CD8-positive, alpha-beta memory T cell (primary cell): Measurements from ENCODE around the gene RAD51B. TPM values are rescaled to one million over a fixed set of nuclear protein-coding genes. Genes with fewer than 3 reads are reported as not detected.

Experiments used
- CTCF ChIA-PET: fragments of 350-600 bp; sonication (Branson Sonifier 250); formaldehyde crosslinking; loops from one replicate; lab custom pipeline; 2021; ENCODE audit warnings: antibody characterized with exemption; lab: Charles Lee
- POLR2A ChIA-PET: fragments of 350-600 bp; sonication (Branson Sonifier 250); formaldehyde crosslinking; loops from one replicate; lab custom pipeline; 2021; ENCODE audit warnings: antibody characterized with exemption; lab: Charles Lee
- DNase-seq, 5 donors: peaks; one replicate each; pipeline versions ENCODE4 v3.0.0 to v3.0.0-alpha.2; 2020 to 2022; ENCODE audit warnings: mixed read lengths in 1 of 5
- H3K27ac ChIP-seq: one replicate; pipeline ENCODE4 v1.7.0; 2013; ENCODE audit warnings: low read depth, mild to moderate bottlenecking, low read length, moderate library complexity
- H3K27me3 ChIP-seq: 2 replicates; pipeline ENCODE4 v1.7.0; 2013; ENCODE audit warnings: low read length, mild to moderate bottlenecking; ENCODE audit not compliant: insufficient read depth, poor library complexity, severe bottlenecking
- H3K36me3 ChIP-seq: 2 replicates; pipeline ENCODE4 v1.7.0; 2013; ENCODE audit warnings: mild to moderate bottlenecking, low read length, moderate library complexity; ENCODE audit not compliant: insufficient read depth
- H3K4me1 ChIP-seq: 2 replicates; pipeline ENCODE4 v1.7.0; 2013; ENCODE audit warnings: mild to moderate bottlenecking, low read length, moderate library complexity; ENCODE audit not compliant: insufficient read depth
- H3K4me3 ChIP-seq: 2 replicates; pipeline ENCODE4 v1.7.0; 2013; ENCODE audit warnings: mild to moderate bottlenecking, low read length
- H3K9me3 ChIP-seq: 2 replicates; pipeline ENCODE4 v1.7.0; 2013; ENCODE audit warnings: mild to moderate bottlenecking, low read length
- H3K27ac Mint-ChIP-seq, 8 donors: one replicate each; pipeline ENCODE4 v1.8.0; 2020 to 2021; ENCODE audit warnings: mixed read lengths in 8 of 8, mild to moderate bottlenecking in 6 of 8, inconsistent platforms in 3 of 8, moderate library complexity in 3 of 8
- H3K27me3 Mint-ChIP-seq, 2 donors: one replicate each; pipeline ENCODE4 v1.8.0; 2020 to 2021; ENCODE audit warnings: mixed read lengths in 2 of 2, mild to moderate bottlenecking in 1 of 2, moderate library complexity in 1 of 2
- H3K36me3 Mint-ChIP-seq, 3 donors: one replicate each; pipeline ENCODE4 v1.8.0; 2020 to 2021; ENCODE audit warnings: mixed read lengths in 3 of 3, inconsistent platforms in 1 of 3, mild to moderate bottlenecking in 1 of 3
- H3K4me1 Mint-ChIP-seq, 3 donors: one replicate each; pipeline ENCODE4 v1.8.0; 2020 to 2021; ENCODE audit warnings: mixed read lengths in 3 of 3, inconsistent platforms in 1 of 3, mild to moderate bottlenecking in 1 of 3
- H3K4me3 Mint-ChIP-seq, 7 donors: one replicate each; pipeline ENCODE4 v1.8.0; 2020 to 2021; ENCODE audit warnings: mixed read lengths in 7 of 7, mild to moderate bottlenecking in 6 of 7, moderate library complexity in 4 of 7, inconsistent platforms in 2 of 7
- H3K9me3 Mint-ChIP-seq, 5 donors: one replicate each; pipeline ENCODE4 v1.8.0; 2020 to 2022; ENCODE audit warnings: mixed read lengths in 5 of 5, mild to moderate bottlenecking in 3 of 5, moderate library complexity in 2 of 5, inconsistent platforms in 1 of 5
- polyA plus RNA-seq: library from polyadenylated mRNA; unstranded; fragments of 300-500 nt; fragmentation: Illumina TruSeq; gene quantifications from one replicate; pipeline ENCODE4 v1.2.3, GENCODE V29; 2021
- total RNA-seq, 2 experiments: library from RNA; stranded (reverse); gene quantifications; one replicate each; pipeline ENCODE4 v1.2.3, GENCODE V29; 2021

Gene RAD51B
- total and polyA plus RNA-seq, 3 experiments from 2014 or later: 15.7 to 22.9 (median 17.4) TPM

DNA sequence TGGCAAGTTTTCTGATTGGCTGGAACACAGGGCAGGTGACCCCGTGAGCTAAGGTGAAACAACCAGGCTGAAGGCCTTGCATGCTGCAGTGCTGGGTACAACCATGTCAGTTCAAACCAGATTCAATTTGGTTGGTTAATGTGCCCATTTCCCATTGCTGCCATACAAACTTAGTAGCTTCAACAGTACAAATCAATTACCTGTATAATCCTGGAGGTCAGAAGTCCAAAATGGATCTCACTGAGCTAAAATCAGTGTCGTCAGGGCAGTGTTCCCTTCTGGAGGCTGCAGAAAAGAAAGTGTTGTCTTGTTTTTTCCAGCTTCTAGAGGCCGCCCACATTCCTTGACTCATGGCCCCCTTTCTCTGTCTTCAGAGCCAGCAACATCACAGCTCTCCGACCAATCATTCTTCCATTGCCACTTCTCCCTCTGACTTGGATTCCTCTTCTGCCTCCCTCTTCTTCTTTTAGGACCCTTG, 751.6 kb downstream of the RAD51B start:
- no peaks in the 10 kb centered on the region for H3K27me3 Mint-ChIP-seq
- peak overlapping the region in 1 of 8 donors; percentile 88 for H3K27ac Mint-ChIP-seq
- no peak overlapping the region for H3K4me3 Mint-ChIP-seq
- Histone ChIP-seq H3K4me1 (no peaks in the 10 kb centered on the region), H3K4me3 (no peak overlapping the region), H3K36me3 (no peaks in the 10 kb centered on the region), H3K27me3 (no peaks in the 10 kb centered on the region), H3K27ac (no peak overlapping the region), H3K9me3 (no peaks in the 10 kb centered on the region)
- POLR2A ChIA-PET: no interaction called here
- peaks cover 0 to 7% (median 2%) of the 10 kb centered on the region in 3 donors for H3K36me3 Mint-ChIP-seq
- no peaks in the 10 kb centered on the region for H3K9me3 Mint-ChIP-seq
- CTCF ChIA-PET: interaction anchor here (0.7 kb wide), 1 partner anchor 193 kb away, joined by 3 read pairs; no protein-coding TSS in a partner anchor
- DNase-seq: no peak
- peaks cover 0 to 7% (median 0%) of the 10 kb centered on the region in 3 donors for H3K4me1 Mint-ChIP-seq

DNA sequence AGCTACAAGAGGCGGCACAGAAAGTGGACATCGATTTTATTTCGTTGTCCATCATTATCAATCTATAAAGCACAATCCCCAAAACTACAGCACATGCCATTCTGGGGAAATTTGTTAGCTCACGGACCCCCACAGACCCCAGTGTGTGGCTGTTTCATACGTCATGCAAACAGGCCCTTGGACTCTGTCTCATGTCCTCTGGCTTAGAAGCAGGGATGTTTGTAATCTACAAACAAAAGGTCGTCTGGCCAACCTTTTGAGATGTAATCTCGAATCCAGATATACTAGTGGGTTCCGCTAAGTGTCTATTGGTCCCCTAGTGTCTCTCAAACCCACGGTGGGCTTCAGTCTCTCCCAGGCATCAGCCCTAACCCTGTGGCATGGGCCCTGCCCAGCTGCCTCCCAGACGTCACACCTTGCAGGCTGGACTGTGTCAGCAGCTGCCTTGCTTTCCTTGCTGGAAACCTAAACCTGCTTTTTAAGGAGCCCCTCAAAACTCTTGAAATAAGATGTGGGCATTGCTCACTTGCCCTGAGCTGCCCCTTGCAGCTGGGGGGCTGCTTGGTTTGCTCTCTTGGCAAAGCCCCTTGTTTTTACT, 752.4 kb downstream of the RAD51B start:
- CTCF ChIA-PET: no interaction called here

GRCh38 chr14:68573126-68573525, 753.5 kb downstream of the RAD51B start:
- no peak overlapping the region for H3K4me3 ChIP-seq
- no peak overlapping the region for H3K4me3 Mint-ChIP-seq
- no peaks in the 10 kb centered on the region for H3K9me3 Mint-ChIP-seq
- H3K4me1 Mint-ChIP-seq: peaks cover 0 to 6% (median 0%) of the 10 kb centered on the region in 3 donors
- no peaks in the 10 kb centered on the region for H3K4me1 ChIP-seq
- no peaks in the 10 kb centered on the region for H3K9me3 ChIP-seq
- DNase-seq: no peak
- H3K27me3 ChIP-seq: no peaks in the 10 kb centered on the region
- H3K27ac ChIP-seq: no peak overlapping the region
- H3K27me3 Mint-ChIP-seq: no peaks in the 10 kb centered on the region
- CTCF ChIA-PET: no interaction called here
- peaks cover 0 to 6% (median 2%) of the 10 kb centered on the region in 3 donors for H3K36me3 Mint-ChIP-seq
- POLR2A ChIA-PET: no interaction called here
- no peaks in the 10 kb centered on the region for H3K36me3 ChIP-seq
- H3K27ac Mint-ChIP-seq: peak overlapping the region in 1 of 8 donors; percentile 66

More for the DNA sequence above, 752.4 kb downstream of the RAD51B start:
- H3K27ac Mint-ChIP-seq: no peak overlapping the region
- no peaks in the 10 kb centered on the region for H3K36me3 ChIP-seq
- no peaks in the 10 kb centered on the region for H3K9me3 Mint-ChIP-seq
- H3K4me1 ChIP-seq: no peaks in the 10 kb centered on the region
- no peak overlapping the region for H3K27ac ChIP-seq
- peaks cover 0 to 6% (median 0%) of the 10 kb centered on the region in 3 donors for H3K4me1 Mint-ChIP-seq
- no peak for DNase-seq
- H3K4me3 Mint-ChIP-seq: no peak overlapping the region
- no peaks in the 10 kb centered on the region for H3K27me3 ChIP-seq
- no peaks in the 10 kb centered on the region for H3K27me3 Mint-ChIP-seq
- no peak overlapping the region for H3K4me3 ChIP-seq
- H3K36me3 Mint-ChIP-seq: peaks cover 0 to 7% (median 2%) of the 10 kb centered on the region in 3 donors
- POLR2A ChIA-PET: no interaction called here
- no peaks in the 10 kb centered on the region for H3K9me3 ChIP-seq

DNA sequence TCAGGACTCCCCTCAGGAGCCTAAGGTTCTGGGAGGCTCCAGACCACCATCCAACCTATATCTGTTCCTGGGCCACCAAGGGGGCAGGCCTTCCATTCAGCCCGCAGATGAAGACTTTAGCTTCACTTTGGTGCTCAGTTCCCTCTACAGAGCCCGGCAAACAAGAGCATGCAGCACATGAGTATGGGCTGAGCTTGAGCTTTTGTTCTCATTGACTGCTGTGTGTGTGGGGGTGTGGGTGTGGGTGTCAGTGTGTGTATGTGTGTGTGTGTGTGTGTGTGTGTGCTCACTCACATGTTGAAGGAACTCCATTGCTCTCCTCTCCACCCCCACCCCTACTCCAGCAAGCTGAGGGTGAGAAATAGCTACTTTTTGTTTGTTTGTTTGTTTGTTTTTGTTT, 754.1 kb downstream of the RAD51B start:
- POLR2A ChIA-PET: no interaction called here
- Histone ChIP-seq H3K4me1 (no peaks in the 10 kb centered on the region), H3K9me3 (no peaks in the 10 kb centered on the region), H3K27ac (no peak overlapping the region), H3K4me3 (no peak overlapping the region), H3K27me3 (no peaks in the 10 kb centered on the region), H3K36me3 (no peaks in the 10 kb centered on the region)
- no peaks in the 10 kb centered on the region for H3K27me3 Mint-ChIP-seq
- peaks cover 0 to 6% (median 0%) of the 10 kb centered on the region in 3 donors for H3K4me1 Mint-ChIP-seq
- CTCF ChIA-PET: no interaction called here
- H3K4me3 Mint-ChIP-seq: no peak overlapping the region
- H3K36me3 Mint-ChIP-seq: peaks cover 0 to 6% (median 2%) of the 10 kb centered on the region in 3 donors
- no peak for DNase-seq
- no peaks in the 10 kb centered on the region for H3K9me3 Mint-ChIP-seq
- H3K27ac Mint-ChIP-seq: no peak overlapping the region

GRCh38 chr14:68574461-68574860, 754.9 kb downstream of the RAD51B start:
- Histone ChIP-seq H3K9me3 (no peaks in the 10 kb centered on the region), H3K27me3 (no peaks in the 10 kb centered on the region), H3K27ac (no peak overlapping the region), H3K36me3 (no peaks in the 10 kb centered on the region), H3K4me1 (no peaks in the 10 kb centered on the region), H3K4me3 (no peak overlapping the region)
- H3K9me3 Mint-ChIP-seq: no peaks in the 10 kb centered on the region
- CTCF ChIA-PET: no interaction called here
- DNase-seq: no peak
- no peak overlapping the region for H3K4me3 Mint-ChIP-seq
- peaks cover 0 to 6% (median 2%) of the 10 kb centered on the region in 3 donors for H3K36me3 Mint-ChIP-seq
- no peak overlapping the region for H3K27ac Mint-ChIP-seq
- H3K27me3 Mint-ChIP-seq: no peaks in the 10 kb centered on the region
- POLR2A ChIA-PET: no interaction called here
- H3K4me1 Mint-ChIP-seq: peaks cover 0 to 6% (median 0%) of the 10 kb centered on the region in 3 donors

DNA sequence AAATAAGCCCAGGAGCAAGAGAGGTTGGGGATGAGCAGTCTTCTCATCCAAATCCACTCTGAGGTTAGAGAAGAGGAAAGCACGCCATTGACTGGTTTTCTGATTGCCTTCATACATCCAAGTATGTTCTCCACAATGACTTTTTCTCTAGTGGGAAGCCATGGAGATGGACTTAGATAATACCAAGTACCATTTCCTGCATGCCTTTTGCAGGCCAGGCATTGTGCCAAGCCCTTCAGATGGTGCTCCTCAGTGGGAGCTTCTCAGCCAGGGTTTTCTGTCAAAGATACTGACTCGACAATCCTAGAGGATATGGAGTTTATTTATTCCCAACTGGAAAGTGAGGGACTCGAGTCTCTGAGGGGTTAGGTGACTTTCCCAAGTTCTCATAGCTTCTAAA, 755.3 kb downstream of the RAD51B start:
- Histone ChIP-seq H3K4me1 (no peaks in the 10 kb centered on the region), H3K27ac (no peak overlapping the region), H3K36me3 (no peaks in the 10 kb centered on the region), H3K9me3 (no peaks in the 10 kb centered on the region), H3K4me3 (no peak overlapping the region), H3K27me3 (no peaks in the 10 kb centered on the region)
- Mint-ChIP-seq H3K27ac (peak overlapping the region in 1 of 8 donors; percentile 26), H3K27me3 (no peaks in the 10 kb centered on the region), H3K4me1 (peaks cover 0 to 6% (median 0%) of the 10 kb centered on the region in 3 donors), H3K36me3 (peaks cover 0 to 6% (median 2%) of the 10 kb centered on the region in 3 donors), H3K9me3 (no peaks in the 10 kb centered on the region), H3K4me3 (no peak overlapping the region)
- POLR2A ChIA-PET: no interaction called here
- DNase-seq: no peak
- CTCF ChIA-PET: no interaction called here

GRCh38 chr14:68575426-68575825, 755.8 kb downstream of the RAD51B start:
- no peaks in the 10 kb centered on the region for H3K9me3 ChIP-seq
- no peak overlapping the region for H3K4me3 ChIP-seq
- no peak overlapping the region for H3K4me3 Mint-ChIP-seq
- no peaks in the 10 kb centered on the region for H3K27me3 Mint-ChIP-seq
- H3K36me3 Mint-ChIP-seq: peaks cover 0 to 6% (median 2%) of the 10 kb centered on the region in 3 donors
- no peak overlapping the region for H3K27ac Mint-ChIP-seq
- H3K4me1 ChIP-seq: no peaks in the 10 kb centered on the region
- CTCF ChIA-PET: interaction anchor here (1.2 kb wide), 1 partner anchor 242 kb away, joined by 3 read pairs; no protein-coding TSS in a partner anchor
- H3K9me3 Mint-ChIP-seq: no peaks in the 10 kb centered on the region
- H3K36me3 ChIP-seq: no peaks in the 10 kb centered on the region
- peaks cover 0 to 6% (median 0%) of the 10 kb centered on the region in 3 donors for H3K4me1 Mint-ChIP-seq
- no peak overlapping the region for H3K27ac ChIP-seq
- POLR2A ChIA-PET: no interaction called here
- DNase-seq: no peak
- H3K27me3 ChIP-seq: no peaks in the 10 kb centered on the region

DNA sequence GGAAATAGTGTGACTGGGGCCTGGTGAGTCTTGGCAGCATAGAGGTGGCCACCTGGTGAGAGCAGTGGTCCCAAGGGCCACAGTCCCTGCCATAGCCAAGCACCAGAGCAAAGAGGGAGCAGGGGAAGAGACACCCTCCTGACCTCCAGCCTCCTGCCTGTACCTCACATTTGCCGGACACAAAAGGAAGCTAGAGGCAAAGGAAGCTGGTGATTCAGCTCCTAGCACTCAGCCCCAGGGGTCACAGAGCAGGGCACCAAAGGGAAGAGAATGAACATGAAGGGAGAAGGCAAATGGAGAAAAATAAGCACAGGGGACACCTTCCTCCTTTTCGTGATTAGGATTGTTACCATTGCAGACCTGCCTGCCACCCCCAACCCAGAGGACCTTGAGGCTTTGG, 756.5 kb downstream of the RAD51B start:
- Mint-ChIP-seq H3K9me3 (no peaks in the 10 kb centered on the region), H3K4me3 (no peak overlapping the region), H3K27me3 (no peaks in the 10 kb centered on the region), H3K27ac (no peak overlapping the region), H3K36me3 (peaks cover 0 to 7% (median 2%) of the 10 kb centered on the region in 3 donors), H3K4me1 (peaks cover 0 to 6% (median 0%) of the 10 kb centered on the region in 3 donors)
- H3K27ac ChIP-seq: no peak overlapping the region
- no peaks in the 10 kb centered on the region for H3K4me1 ChIP-seq
- no peaks in the 10 kb centered on the region for H3K36me3 ChIP-seq
- POLR2A ChIA-PET: no interaction called here
- DNase-seq: no peak
- no peaks in the 10 kb centered on the region for H3K27me3 ChIP-seq
- H3K9me3 ChIP-seq: no peaks in the 10 kb centered on the region
- CTCF ChIA-PET: interaction anchor here (1.2 kb wide), 1 partner anchor 241 kb away, joined by 3 read pairs; no protein-coding TSS in a partner anchor
- H3K4me3 ChIP-seq: no peak overlapping the region
